Lower lobe of right lung (tissue), 2 donors: ENCODE data around the gene SNAP91. TPM values are rescaled to one million over a fixed set of nuclear protein-coding genes. Genes with fewer than 3 reads are reported as not detected.
"Not testable (repeated sequence)": the region's sequence is repeated elsewhere in the genome, so short reads cannot be mapped to it uniquely, and the experiment has no call there.

Experiments
- ATAC-seq, 2 donors: fragments of 200-7000 bp; cut with Tn5 transposase; one replicate each; pipeline ENCODE4 v1.9.1; 2020 to 2022; ENCODE audit warnings: mild to moderate bottlenecking in 2 of 2, moderate library complexity in 2 of 2
- DNase-seq: peaks from one replicate; pipeline ENCODE4 v3.0.0-alpha.2; 2020
- H3K27ac ChIP-seq: fragments of 200-600 bp; one replicate; pipeline ENCODE4 v1.8.0; 2022
- H3K27me3 ChIP-seq: fragments of 200-600 bp; one replicate; pipeline ENCODE4 v1.8.0; 2022; ENCODE audit warnings: low read depth
- H3K36me3 ChIP-seq: fragments of 200-600 bp; one replicate; pipeline ENCODE4 v1.8.0; 2022; ENCODE audit warnings: mild to moderate bottlenecking
- H3K4me1 ChIP-seq: fragments of 200-600 bp; one replicate; pipeline ENCODE4 v1.8.0; 2022
- H3K4me3 ChIP-seq: fragments of 200-600 bp; one replicate; pipeline ENCODE4 v1.8.0; 2022; ENCODE audit warnings: mild to moderate bottlenecking
- H3K9me3 ChIP-seq: fragments of 200-600 bp; one replicate; pipeline ENCODE4 v1.8.0; 2022
- intact Hi-C: fragments of 100-400 bp; cut with DNase I; formaldehyde crosslinking; loops from one replicate; pipeline ENCODE4 v1.11.0; 2022
- total RNA-seq: library from RNA; stranded (reverse); fragmentation: NEBNext Ultra II Directional; extraction: Animal tissue kit (Norgen Biotek cat#: 25700); gene quantifications from one replicate; pipeline ENCODE4 v1.2.1, GENCODE V29; 2021
- TF ChIP-seq, protein P1 (sequence below): fragments of 200-600 bp; IDR thresholded peaks from one replicate; pipeline ENCODE4 v1.8.0; 2022; ENCODE audit warnings: antibody characterized with exemption, mild to moderate bottlenecking
- donor health status: DM: no; HTN: yes; CAD: no; lungs with severe emphysema.

Gene SNAP91
- total RNA-seq, 1 donor from 2014 or later = not detected

- intact Hi-C loops = no loop called here
- TF ChIP-seq, protein P1, sequence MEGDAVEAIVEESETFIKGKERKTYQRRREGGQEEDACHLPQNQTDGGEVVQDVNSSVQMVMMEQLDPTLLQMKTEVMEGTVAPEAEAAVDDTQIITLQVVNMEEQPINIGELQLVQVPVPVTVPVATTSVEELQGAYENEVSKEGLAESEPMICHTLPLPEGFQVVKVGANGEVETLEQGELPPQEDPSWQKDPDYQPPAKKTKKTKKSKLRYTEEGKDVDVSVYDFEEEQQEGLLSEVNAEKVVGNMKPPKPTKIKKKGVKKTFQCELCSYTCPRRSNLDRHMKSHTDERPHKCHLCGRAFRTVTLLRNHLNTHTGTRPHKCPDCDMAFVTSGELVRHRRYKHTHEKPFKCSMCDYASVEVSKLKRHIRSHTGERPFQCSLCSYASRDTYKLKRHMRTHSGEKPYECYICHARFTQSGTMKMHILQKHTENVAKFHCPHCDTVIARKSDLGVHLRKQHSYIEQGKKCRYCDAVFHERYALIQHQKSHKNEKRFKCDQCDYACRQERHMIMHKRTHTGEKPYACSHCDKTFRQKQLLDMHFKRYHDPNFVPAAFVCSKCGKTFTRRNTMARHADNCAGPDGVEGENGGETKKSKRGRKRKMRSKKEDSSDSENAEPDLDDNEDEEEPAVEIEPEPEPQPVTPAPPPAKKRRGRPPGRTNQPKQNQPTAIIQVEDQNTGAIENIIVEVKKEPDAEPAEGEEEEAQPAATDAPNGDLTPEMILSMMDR = no peak
- H3K4me3 ChIP-seq = no peak overlapping the region
- ATAC-seq (no peak), DNase-seq (no peak)
- no peak overlapping the region for H3K27ac ChIP-seq
- H3K4me1 ChIP-seq = no peaks in the 10 kb centered on the region
- H3K36me3 ChIP-seq = no peaks in the 10 kb centered on the region
- no peaks in the 10 kb centered on the region for H3K27me3 ChIP-seq
- no peaks in the 10 kb centered on the region for H3K9me3 ChIP-seq
These were observed 119.8 kb downstream of the SNAP91 start for GRCh38 chr6:83589076-83589475.

GRCh38 chr6:83578057-83578456 lies 130.8 kb downstream of the SNAP91 start:
- Histone ChIP-seq H3K9me3 (no peaks in the 10 kb centered on the region), H3K27me3 (no peaks in the 10 kb centered on the region), H3K4me1 (no peaks in the 10 kb centered on the region), H3K4me3 (no peak overlapping the region), H3K27ac (no peak overlapping the region), H3K36me3 (no peaks in the 10 kb centered on the region)
- ATAC-seq (no peak), DNase-seq (no peak)
- TF ChIP-seq, protein P1 = no peak
- intact Hi-C loops = no loop called here

DNA sequence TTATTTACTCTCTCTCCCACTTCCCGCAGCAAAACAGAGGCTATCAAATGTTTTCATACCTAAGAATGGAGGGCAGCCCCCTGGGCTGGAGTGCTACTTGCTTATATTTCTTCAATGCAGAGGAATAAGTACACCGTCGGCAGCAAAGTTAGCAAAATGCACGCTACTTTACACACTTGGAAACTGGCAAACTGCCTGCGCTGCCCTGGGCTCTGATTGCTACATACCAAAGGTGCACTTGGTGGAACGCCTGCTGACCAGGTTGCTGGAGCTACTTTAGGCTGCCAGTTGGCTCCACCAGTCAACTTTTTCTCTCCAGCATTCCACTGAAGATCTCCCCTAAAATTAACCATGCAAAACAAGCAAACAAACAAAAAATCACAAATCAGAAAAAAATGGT lies 134.1 kb downstream of the SNAP91 start:
- ATAC-seq (no peak), DNase-seq (no peak)
- H3K27me3 ChIP-seq = no peaks in the 10 kb centered on the region
- H3K9me3 ChIP-seq = no peaks in the 10 kb centered on the region
- H3K27ac ChIP-seq = no peak overlapping the region
- no peak overlapping the region for H3K4me3 ChIP-seq
- H3K36me3 ChIP-seq = no peaks in the 10 kb centered on the region
- H3K4me1 ChIP-seq = no peaks in the 10 kb centered on the region
- intact Hi-C loops = no loop called here
- TF ChIP-seq, protein P1 = no peak

- H3K27ac ChIP-seq, ATAC-seq, H3K36me3 ChIP-seq, H3K4me1 ChIP-seq, H3K4me3 ChIP-seq, DNase-seq, H3K27me3 ChIP-seq, intact Hi-C loops, H3K9me3 ChIP-seq: not testable (repeated sequence)
These were observed 137.2 kb downstream of the SNAP91 start for GRCh38 chr6:83571663-83572185.

- no peaks in the 10 kb centered on the region for H3K9me3 ChIP-seq
- H3K4me1 ChIP-seq = no peaks in the 10 kb centered on the region
- DNase-seq (no peak), ATAC-seq (no peak)
- TF ChIP-seq, protein P1 = no peak
- no peaks in the 10 kb centered on the region for H3K27me3 ChIP-seq
- H3K27ac ChIP-seq = no peak overlapping the region
- intact Hi-C loops = no loop called here
- no peak overlapping the region for H3K4me3 ChIP-seq
- no peaks in the 10 kb centered on the region for H3K36me3 ChIP-seq
These were observed 149.9 kb downstream of the SNAP91 start for GRCh38 chr6:83558975-83559374.

DNA sequence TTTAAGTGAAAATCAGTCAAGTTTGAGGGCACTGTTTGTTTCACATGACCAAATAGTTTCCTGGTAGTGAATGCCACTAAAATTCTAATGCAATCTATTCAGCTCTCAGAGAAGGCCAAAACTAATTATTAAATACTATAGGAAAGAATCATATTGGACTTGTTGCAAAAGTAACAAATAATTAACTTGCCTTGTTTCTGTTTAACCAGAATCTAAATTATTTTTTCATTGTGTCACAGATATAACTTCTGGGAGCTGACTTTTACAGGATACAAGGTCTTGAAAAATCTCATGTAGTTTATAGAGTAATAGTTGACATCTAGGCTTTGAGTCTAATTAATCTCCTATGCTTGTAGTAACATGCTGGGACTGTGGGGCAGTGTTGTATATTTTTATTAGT lies 152.0 kb downstream of the SNAP91 start:
- no peaks in the 10 kb centered on the region for H3K4me1 ChIP-seq
- no peak overlapping the region for H3K4me3 ChIP-seq
- H3K27me3 ChIP-seq = no peaks in the 10 kb centered on the region
- ATAC-seq (no peak), DNase-seq (no peak)
- no peak overlapping the region for H3K27ac ChIP-seq
- no peaks in the 10 kb centered on the region for H3K36me3 ChIP-seq
- TF ChIP-seq, protein P1 = no peak
- no peaks in the 10 kb centered on the region for H3K9me3 ChIP-seq
- intact Hi-C loops = no loop called here

GRCh38 chr6:83551748-83552147 lies 157.2 kb downstream of the SNAP91 start:
- H3K36me3 ChIP-seq, DNase-seq, H3K27me3 ChIP-seq, H3K9me3 ChIP-seq, H3K4me1 ChIP-seq, H3K4me3 ChIP-seq, H3K27ac ChIP-seq, ATAC-seq, intact Hi-C loops: not testable (repeated sequence)

- H3K9me3 ChIP-seq, H3K36me3 ChIP-seq, ATAC-seq, H3K4me1 ChIP-seq, H3K27me3 ChIP-seq, intact Hi-C loops, H3K4me3 ChIP-seq, H3K27ac ChIP-seq, DNase-seq: not testable (repeated sequence)
These were observed 158.4 kb downstream of the SNAP91 start for GRCh38 chr6:83550482-83550881.
